ENCODE data around the gene PAQR5.
"Not testable (repeated sequence)": the region's sequence is repeated elsewhere in the genome, so short reads cannot be mapped to it uniquely, and the experiment has no call there.

The PAQR5 gene, protein sequence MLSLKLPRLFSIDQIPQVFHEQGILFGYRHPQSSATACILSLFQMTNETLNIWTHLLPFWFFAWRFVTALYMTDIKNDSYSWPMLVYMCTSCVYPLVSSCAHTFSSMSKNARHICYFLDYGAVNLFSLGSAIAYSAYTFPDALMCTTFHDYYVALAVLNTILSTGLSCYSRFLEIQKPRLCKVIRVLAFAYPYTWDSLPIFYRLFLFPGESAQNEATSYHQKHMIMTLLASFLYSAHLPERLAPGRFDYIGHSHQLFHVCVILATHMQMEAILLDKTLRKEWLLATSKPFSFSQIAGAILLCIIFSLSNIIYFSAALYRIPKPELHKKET

DNA sequence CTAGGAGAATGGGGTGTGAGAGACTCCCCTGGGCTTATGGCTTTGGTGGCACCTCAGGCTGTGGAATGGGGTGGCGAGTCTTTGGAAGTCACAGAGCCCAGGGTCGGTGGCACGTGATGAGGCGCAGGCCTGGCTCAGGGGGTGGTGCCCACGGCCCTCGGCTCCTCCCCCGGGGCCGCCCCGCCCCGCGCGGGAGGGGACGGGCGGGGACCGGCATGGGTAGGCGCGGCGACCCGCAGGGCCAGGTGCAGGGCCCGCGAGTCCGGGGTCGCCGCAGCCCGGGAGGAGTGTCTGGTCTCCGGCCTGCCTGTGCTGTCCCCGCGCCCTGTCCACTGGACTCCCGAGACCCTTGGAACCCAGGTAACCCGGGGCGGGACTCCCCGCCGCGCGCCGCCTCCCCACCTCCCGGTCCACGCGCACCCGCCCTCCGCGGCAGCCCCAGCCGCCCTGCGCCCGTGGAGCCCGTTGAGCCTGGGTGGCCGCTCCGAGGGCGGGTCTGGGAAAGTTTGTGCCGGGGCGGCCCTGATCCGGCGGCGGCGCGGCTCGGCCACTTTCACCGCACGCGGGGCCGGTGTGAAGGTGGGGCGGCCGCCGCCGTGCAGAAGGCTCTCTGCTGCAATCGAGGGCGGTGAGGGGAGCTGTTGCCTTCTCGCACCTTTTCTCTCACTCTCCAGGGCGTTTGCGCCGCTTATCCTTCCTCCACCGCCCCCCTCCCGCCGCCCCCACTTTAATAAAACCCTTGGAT is at the start of gene PAQR5:
Gene PAQR5, plus strand, starts transcription at position 216 of the 745 bp plus-strand sequence. CDS start 61,169 bp downstream, outside the sequence.
- no peak for DNase-seq (ENCODE audit: low read depth, low spot score)

DNA sequence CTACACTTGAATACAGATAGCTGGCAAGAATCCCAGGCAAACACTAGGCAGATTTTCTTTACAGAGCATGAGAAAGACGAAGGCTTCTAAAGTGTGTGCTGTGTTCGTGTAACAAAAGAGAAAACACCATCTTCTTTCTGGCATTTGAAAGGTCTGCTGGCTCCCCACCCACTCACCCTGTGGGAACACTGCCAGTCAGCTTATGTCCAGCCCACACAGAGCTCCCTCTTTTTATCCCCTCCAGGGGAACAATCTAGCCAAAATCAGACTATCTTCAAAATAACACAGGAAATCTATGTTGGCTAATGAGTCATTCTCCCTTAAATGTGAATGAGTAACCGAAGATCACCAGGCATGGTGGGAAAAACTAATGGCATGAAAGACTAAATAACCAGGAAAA is 45.6 kb upstream of the PAQR5 start:
- peak; percentile 67 for DNase-seq (ENCODE audit: low read depth, low spot score)

DNA sequence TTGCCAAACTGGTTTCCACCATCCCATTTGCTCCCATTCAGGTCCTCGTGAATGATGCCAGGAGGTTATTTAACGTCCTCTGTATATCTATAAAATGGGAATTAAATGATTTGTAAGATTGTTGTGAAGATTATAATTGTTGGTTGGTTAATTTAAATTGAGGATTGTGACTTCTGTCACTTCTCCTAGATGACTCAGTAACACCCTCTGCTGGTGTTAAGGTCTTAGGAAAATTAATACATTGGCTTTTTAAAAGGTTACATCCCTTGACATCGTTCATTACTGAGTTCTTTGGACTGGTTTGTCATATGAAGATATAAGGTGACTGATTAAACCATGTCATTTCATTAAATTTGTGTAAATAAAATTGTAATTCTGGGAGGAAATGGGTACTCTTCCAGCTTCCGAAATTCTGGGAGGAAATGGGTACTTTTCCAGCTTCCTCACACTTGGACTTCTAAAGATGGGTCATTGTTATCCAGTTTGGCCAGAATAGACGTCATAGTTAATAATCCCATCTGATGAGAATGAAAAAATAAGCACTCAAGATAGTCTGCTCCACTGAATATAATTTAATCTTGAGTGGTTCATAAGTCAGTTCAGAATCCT is 33.3 kb upstream of the PAQR5 start:
- no peak for DNase-seq (ENCODE audit: low read depth, low spot score)

- no peak for DNase-seq (ENCODE audit: low read depth, low spot score)
These were observed 27.5 kb upstream of the PAQR5 start for GRCh38 chr15:69271217-69271616.

DNA sequence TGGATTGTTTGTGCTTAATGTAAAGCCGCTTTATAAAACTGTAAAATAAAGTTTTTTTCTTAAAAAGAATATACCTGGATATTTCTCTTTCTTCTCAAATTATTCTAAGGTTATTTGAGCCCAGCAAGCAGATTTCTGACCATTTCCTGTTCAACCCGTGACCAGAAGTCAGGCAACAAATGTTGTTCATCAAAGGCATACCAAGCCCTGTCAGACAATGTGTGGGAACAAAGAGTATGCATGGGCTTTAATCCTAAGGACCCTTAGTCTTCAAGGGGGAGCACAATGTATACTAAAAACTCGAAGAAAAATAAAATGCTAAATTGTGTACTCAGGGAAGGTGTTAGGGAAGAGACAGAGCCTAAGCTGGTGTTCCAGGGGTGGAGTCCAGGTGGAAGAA is 26.6 kb upstream of the PAQR5 start:
- no peak for DNase-seq (ENCODE audit: low read depth, low spot score)

DNA sequence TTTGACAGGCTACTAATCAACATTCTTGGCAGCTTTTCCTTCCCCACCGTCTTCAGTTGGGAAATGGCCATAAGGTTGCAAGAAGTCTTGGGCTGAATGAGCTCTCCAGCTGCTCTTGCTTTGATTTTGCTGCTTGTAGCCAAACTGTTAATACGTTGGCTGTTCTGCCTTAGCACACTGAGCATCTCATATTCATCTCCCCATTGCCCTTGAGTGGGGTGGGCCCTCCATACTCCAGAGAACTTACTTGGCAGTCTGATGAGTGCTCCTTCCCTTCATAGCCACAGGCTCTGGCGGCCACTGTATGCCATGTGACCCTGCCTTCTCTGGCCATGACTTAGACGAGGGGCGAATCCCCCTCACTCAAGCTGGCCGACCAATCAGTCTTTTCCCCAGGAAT is 25.8 kb upstream of the PAQR5 start:
- no peak for DNase-seq (ENCODE audit: low read depth, low spot score)

DNA sequence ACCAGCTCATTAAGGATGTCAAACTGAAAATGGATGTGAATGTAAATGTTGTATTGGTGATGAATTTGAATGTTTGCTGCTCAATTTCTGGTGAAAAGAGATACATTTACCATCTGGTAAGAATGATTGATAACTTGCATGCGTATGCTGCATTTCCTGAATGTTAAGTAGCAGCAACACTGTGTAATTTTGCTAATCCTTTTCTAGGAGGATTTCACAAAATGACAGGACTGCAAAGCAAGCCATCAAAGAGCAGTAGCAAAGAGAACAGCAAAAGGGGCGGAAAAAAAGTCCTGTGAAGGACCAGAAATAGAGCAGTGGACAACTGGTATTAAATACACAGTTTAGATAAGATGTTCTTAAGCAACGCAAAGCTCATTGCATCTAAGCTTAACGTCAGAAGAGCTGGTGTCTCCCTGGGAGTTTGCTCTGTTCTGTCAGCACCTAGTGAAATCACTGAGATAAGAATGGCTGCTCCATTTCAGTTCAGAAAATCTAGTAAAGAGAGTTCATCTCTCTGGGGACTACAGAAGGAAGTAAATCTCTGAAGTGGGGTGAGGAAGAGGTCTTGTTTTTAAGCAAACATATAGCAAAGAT is 23.5 kb upstream of the PAQR5 start:
- no peak for DNase-seq (ENCODE audit: low read depth, low spot score)

DNA sequence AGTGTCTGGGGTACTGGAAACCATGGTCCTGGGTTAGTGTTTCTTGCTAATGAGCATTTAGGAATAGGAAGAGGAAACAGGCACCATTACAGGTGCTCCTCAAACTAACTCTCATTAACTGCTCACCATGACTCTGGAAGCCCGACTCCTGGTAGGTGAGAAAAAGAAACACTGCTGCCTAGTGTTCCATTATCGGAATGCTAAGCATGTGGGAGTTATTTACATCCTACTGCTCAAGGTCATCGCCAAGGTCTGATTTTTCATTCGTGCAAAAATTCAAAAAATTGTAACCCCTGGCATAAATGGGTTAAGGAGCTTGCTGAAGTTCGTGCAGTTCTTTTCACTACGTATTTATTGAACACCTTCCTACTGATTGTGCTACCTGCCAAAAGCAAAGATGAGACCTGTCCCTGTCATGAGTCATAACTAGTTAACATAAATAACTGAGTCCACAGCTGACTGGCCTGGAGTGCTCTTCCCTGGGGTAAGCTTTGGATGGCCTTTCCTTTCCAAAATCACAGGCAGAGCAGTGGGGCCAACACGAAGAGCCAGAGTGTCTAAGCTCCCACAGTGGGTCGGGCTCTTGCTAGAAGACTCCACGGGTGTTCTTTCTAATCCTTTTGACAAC is 22.7 kb upstream of the PAQR5 start:
- no peak for DNase-seq (ENCODE audit: low read depth, low spot score)

DNA sequence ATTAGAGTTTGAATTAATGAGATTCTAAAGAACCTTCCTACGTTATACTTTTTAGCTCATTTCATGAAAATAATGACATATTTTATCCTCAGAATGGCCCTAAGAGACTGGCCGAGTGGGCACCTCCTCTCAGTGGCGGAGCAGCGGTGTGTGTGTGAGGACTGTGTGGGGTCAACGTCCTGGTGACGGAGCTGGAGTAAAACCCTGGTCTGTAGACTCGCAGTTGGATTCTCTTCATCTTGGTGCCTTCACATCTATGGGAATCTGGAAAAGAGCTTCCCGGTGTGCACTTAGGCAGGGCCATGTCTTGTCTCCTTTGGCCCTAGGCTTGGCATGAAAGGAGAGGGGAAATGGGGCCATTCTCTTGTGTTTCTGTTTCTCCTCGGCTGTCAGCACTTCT is 21.4 kb upstream of the PAQR5 start:
- DNase-seq (ENCODE audit: low read depth, low spot score): no peak

DNA sequence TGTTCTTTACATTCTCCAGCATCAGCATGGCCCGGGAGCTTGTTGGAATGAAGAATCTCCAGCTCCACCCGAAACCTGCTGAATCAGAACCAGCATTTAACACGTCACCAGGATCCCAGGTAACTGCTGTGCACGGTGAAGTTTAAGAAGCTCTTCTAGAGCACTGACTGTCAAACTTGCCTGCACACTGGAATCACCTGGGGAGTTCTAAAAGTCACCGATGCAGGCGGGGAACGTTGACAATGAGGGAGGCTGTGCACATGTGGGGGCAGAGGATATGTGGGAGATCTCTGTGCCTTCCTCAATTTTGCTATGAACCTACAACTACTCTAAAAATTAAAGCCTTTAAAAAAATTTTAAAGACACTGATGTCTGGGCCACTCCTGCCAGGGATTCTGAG is 19.1 kb upstream of the PAQR5 start:
- DNase-seq (ENCODE audit: low read depth, low spot score): no peak

DNA sequence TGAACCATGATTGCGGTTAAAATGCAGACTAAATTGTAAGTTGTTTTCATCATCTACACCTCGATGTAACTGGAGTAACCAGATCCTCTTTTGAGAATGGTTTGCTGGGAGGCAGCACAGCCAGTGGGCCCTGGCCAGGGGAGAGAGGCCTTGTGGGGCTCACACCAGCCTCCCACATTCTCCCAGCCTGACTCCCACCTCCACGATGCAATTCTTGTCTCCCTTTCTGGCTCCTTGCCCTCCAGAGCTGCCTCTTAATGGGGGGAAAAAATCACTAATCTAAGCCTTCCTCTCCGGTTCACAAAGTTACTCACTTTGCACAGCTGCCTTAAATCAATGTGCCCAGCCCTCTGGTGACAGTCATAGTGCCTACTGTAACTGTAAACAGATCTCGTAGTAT is 17.9 kb upstream of the PAQR5 start:
- DNase-seq (ENCODE audit: low read depth, low spot score): no peak

DNA sequence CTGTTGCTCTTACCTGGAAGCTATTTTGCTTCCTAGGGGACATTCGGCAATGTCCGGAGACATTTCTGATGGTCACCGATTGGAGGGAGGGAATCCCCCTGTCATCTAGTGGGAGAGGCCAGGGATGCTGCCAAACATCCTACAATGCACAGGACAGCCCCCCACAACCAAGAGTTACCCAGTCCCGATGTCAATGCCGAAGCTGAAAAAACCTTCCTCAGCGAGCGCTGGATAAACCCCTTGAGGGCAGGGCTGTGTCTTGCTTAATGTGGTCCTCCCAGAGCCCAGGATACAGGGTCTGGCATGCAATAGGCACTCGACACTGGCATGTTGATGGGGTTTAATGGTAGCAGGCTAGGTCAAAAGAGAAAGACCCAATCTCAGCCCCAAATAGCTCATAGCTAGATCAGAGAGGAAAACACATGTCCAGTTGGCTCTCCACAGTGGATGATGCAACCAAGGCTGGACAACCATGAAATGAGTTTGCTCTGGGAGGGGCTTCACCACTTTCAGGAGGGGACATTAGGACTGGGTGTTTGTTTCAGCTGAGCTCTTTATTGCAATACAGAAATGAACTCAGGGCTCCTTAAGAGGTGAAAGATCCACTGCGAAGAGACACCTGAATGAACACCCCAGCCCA is 16.5 kb upstream of the PAQR5 start:
- no peak for DNase-seq (ENCODE audit: low read depth, low spot score)

GRCh38 chr15:69285834-69286233 is 12.9 kb upstream of the PAQR5 start:
- DNase-seq (ENCODE audit: low read depth, low spot score): no peak

DNA sequence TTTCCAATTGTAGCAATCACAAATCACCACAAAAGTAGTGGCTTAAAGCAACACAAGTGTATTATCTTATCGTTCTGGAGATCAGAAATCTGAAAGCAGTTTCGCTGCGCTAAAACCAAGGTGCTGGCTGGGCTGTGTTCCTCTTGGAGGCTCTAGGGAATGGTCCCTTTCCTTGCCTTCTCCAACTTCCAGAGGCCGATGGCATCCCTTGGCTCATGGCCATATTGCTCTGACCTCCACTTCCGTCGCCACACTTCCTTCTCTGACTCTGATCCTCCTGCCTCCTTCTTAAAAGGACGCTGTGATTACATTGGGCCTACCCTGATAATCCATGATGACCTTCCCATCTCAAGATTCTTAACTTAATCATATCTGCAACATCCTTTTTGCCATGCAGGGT is 10.7 kb upstream of the PAQR5 start:
- DNase-seq (ENCODE audit: low read depth, low spot score): no peak

GRCh38 chr15:69288531-69289341 is 10.0 kb upstream of the PAQR5 start:
- no peak for DNase-seq (ENCODE audit: low read depth, low spot score)

DNA sequence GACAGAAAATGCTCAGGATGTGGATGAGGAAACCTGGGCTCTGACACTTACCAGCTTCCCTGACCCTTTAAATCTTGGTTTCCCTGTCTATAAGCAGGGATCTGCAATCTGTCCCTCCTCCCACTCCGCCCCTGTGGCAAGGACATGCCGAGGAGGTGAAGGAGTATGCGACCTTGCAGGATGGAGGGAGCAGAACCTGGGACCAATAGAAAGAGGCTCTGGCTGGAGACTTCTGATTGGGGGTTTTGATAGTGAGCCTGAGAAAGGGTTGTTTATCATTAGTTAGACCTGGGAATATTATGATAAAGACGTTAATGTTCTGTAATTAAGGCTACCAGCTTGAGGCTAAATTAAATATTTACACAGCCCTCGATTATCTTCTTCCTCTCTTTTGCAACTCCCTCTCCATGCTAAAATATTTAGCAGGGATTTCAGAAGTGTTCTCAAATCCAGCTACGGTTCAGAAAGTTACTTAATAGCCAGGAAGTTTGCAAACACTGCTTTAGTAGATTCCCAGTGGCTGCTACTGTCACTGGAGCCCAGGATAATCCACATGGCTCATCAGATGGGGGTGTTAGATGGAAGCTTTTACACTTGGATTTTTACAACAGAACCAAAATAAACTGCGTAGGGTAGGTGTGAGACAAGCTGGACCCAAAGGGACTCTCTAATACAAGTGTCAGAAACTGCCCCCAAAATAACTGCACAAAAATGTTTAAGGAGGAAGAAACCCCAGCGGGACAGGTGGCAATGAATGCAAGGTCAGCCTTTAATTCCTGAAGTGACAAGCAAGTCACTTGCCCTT is 9.2 kb upstream of the PAQR5 start:
- no peak for DNase-seq (ENCODE audit: low read depth, low spot score)

DNA sequence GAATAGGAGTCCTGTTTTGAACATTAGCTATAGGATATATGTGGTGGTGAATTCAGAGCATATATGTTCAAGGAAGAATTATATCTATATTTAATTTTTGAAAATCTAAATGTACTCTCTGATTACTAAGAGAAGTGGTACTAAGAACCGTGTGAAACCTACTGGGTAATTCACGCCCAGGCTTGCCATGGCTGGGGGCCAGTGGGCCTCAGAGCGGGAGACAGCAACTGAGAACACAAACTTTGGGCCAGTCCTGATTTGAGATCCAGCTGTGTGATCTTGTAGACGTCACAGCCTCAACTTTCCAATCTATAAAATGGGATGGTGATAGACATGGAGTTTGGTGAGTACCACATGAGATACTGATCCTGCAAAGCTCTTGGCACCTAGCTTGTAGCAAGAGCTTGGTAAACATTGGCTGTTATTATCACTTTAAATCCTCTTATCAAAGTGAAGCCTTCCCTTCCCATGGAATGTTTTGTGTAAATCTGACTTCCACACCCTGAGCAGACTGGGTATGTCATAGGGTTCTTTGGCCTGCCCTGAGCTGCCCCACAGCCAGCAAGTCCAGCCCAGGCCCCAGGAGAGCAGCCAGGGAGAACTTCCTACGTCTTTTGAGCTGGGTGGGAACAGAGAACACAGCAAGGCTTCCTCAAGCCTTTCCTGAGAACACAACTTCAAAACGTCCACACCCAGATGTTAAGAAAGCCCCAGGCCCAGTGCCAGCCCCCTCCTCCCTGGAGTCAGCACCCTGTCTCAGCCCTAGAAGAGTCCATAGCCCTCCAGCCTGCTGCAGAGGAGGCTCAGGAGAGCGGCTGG is 8.2 kb upstream of the PAQR5 start:
- no peak for DNase-seq (ENCODE audit: low read depth, low spot score)

GRCh38 chr15:69291651-69292050 is 7.1 kb upstream of the PAQR5 start:
- not testable (repeated sequence) for DNase-seq (ENCODE audit: low read depth, low spot score)

Data from smooth muscle cell of the brain vasculature (primary cell).